H9 (cell line): ENCODE data around the gene SGCB. TPM values are rescaled to one million over a fixed set of nuclear protein-coding genes. Genes with fewer than 3 reads are reported as not detected.

Experiments used
- DNase-seq: peaks from one replicate; pipeline ENCODE4 v3.0.0-alpha.2; 2017
- H2AFZ ChIP-seq: one replicate; pipeline ENCODE4 v1.6.1; 2013; ENCODE audit warnings: mild to moderate bottlenecking, low read length, control low read depth, moderate library complexity
- H2AK5ac ChIP-seq: 2 replicates; pipeline ENCODE4 v1.6.1; 2013; ENCODE audit warnings: low read length, control low read depth, mixed read lengths; ENCODE audit not compliant: insufficient read length
- H2BK120ac ChIP-seq: one replicate; pipeline ENCODE4 v1.6.1; 2013; ENCODE audit warnings: low read depth, mild to moderate bottlenecking, low read length, control low read depth, inconsistent platforms; ENCODE audit not compliant: poor library complexity, severe bottlenecking
- H2BK12ac ChIP-seq: 2 replicates; pipeline ENCODE4 v1.6.1; 2013; ENCODE audit warnings: low read length, control low read depth, mixed read lengths, low read depth; ENCODE audit not compliant: insufficient read length
- H2BK15ac ChIP-seq: 2 replicates; pipeline ENCODE4 v1.6.1; 2013; ENCODE audit warnings: low read depth, low read length, control low read depth
- H2BK20ac ChIP-seq: one replicate; pipeline ENCODE4 v1.6.1; 2013; ENCODE audit warnings: low read depth, mild to moderate bottlenecking, low read length, control low read depth, inconsistent platforms; ENCODE audit not compliant: poor library complexity, severe bottlenecking
- H2BK5ac ChIP-seq: 2 replicates; pipeline ENCODE4 v1.6.1; 2013; ENCODE audit warnings: low read length, control low read depth, mixed read lengths; ENCODE audit not compliant: insufficient read length
- H3K14ac ChIP-seq: 2 replicates; pipeline ENCODE4 v1.6.1; 2013; ENCODE audit warnings: low read length, control low read depth; ENCODE audit not compliant: insufficient read depth
- H3K18ac ChIP-seq: 2 replicates; pipeline ENCODE4 v1.6.1; 2013; ENCODE audit warnings: low read depth, mild to moderate bottlenecking, mixed read lengths, low read length, control low read depth; ENCODE audit not compliant: insufficient read length
- H3K23ac ChIP-seq: 2 replicates; pipeline ENCODE4 v1.6.1; 2013; ENCODE audit warnings: low read length, control low read depth, mixed read lengths, low read depth; ENCODE audit not compliant: insufficient read length
- H3K23me2 ChIP-seq: 2 replicates; pipeline ENCODE4 v1.6.1; 2013; ENCODE audit warnings: low read depth, mild to moderate bottlenecking, mixed read lengths, low read length, control low read depth; ENCODE audit not compliant: insufficient read length, poor library complexity, severe bottlenecking
- H3K27ac ChIP-seq: 2 replicates; pipeline ENCODE4 v1.5.1; 2013; ENCODE audit warnings: low read length, control low read depth, mixed read lengths, low read depth; ENCODE audit not compliant: insufficient read length
- H3K27me3 ChIP-seq: 2 replicates; pipeline ENCODE4 v1.6.1; 2013; ENCODE audit warnings: low read length, control low read depth, inconsistent platforms; ENCODE audit not compliant: insufficient read depth
- H3K4ac ChIP-seq: 2 replicates; pipeline ENCODE4 v1.6.1; 2013; ENCODE audit warnings: low read depth, mild to moderate bottlenecking, control low read depth, inconsistent platforms, low read length, moderate library complexity
- H3K4me1 ChIP-seq: 2 replicates; pipeline ENCODE4 v1.6.1; 2013; ENCODE audit warnings: low read length, control low read depth, inconsistent platforms; ENCODE audit not compliant: insufficient read depth
- H3K4me2 ChIP-seq: 2 replicates; pipeline ENCODE4 v1.6.1; 2013; ENCODE audit warnings: low read length, control low read depth, mixed read lengths; ENCODE audit not compliant: insufficient read length, insufficient read depth
- H3K56ac ChIP-seq: 2 replicates; pipeline ENCODE4 v1.6.1; 2013; ENCODE audit warnings: low read depth, mild to moderate bottlenecking, mixed read lengths, low read length, control low read depth; ENCODE audit not compliant: insufficient read length
- H3K79me1 ChIP-seq: 2 replicates; pipeline ENCODE4 v1.6.1; 2013; ENCODE audit warnings: low read depth, mild to moderate bottlenecking, moderate library complexity, low read length, control low read depth, inconsistent platforms; ENCODE audit not compliant: insufficient read depth, poor library complexity, severe bottlenecking
- H3K79me2 ChIP-seq: 2 replicates; pipeline ENCODE4 v1.6.1; 2013; ENCODE audit warnings: low read length, control low read depth, inconsistent platforms; ENCODE audit not compliant: insufficient read depth
- H3K9ac ChIP-seq: 2 replicates; pipeline ENCODE4 v1.6.1; 2013; ENCODE audit warnings: low read length, control low read depth, mixed read lengths; ENCODE audit not compliant: insufficient read length; ENCODE audit errors: extremely low read depth
- H3K9me3 ChIP-seq: one replicate; pipeline ENCODE4 v1.6.1; 2013; ENCODE audit warnings: low read depth, low read length, inconsistent platforms; ENCODE audit not compliant: control insufficient read depth
- H3T11ph ChIP-seq: one replicate; pipeline ENCODE4 v1.6.1; 2013; ENCODE audit warnings: mild to moderate bottlenecking, low read length, control low read depth, inconsistent platforms
- H4K20me1 ChIP-seq: one replicate; pipeline ENCODE4 v1.6.1; 2013; ENCODE audit not compliant: control insufficient read depth, insufficient read length, insufficient read depth
- H4K5ac ChIP-seq: 2 replicates; pipeline ENCODE4 v1.6.1; 2013; ENCODE audit warnings: low read depth, mild to moderate bottlenecking, mixed read lengths, low read length, control low read depth; ENCODE audit not compliant: insufficient read length
- H4K8ac ChIP-seq: replicated peaks from 2 replicates; pipeline ENCODE4 v1.6.1; 2013; ENCODE audit warnings: low read length, control low read depth, mixed read lengths, low read depth; ENCODE audit not compliant: insufficient read length
- H4K91ac ChIP-seq: 2 replicates; pipeline ENCODE4 v1.6.1; 2013; ENCODE audit warnings: low read depth, mild to moderate bottlenecking, moderate library complexity, mixed read lengths, low read length, control low read depth; ENCODE audit not compliant: insufficient read length
- H3K27ac Mint-ChIP-seq, 3 experiments: 2 replicates in 2 of 3; 3 replicates in 1 of 3; pipeline ENCODE4 v1.8.0; 2020 to 2021; ENCODE audit warnings: mixed read lengths in 3 of 3, mild to moderate bottlenecking in 1 of 3, moderate library complexity in 1 of 3
- H3K27me3 Mint-ChIP-seq: 2 replicates; pipeline ENCODE4 v1.8.0; 2021; ENCODE audit warnings: low read depth, mild to moderate bottlenecking, moderate library complexity, mixed read lengths
- H3K36me3 Mint-ChIP-seq, 3 experiments: 2 replicates in 2 of 3; 3 replicates in 1 of 3; pipeline ENCODE4 v1.8.0; 2020 to 2021; ENCODE audit warnings: low read depth in 3 of 3, mixed read lengths in 3 of 3; ENCODE audit not compliant: insufficient read depth in 1 of 3
- H3K4me1 Mint-ChIP-seq, 2 experiments: 2 replicates each; pipeline ENCODE4 v1.8.0; 2020; ENCODE audit warnings: mixed read lengths in 2 of 2
- H3K4me3 Mint-ChIP-seq, 2 experiments: 2 replicates in 1 of 2; 3 replicates in 1 of 2; pipeline ENCODE4 v1.8.0; 2020 to 2021; ENCODE audit warnings: mild to moderate bottlenecking in 2 of 2, mixed read lengths in 2 of 2, moderate library complexity in 1 of 2
- H3K9me3 Mint-ChIP-seq, 2 experiments: 2 replicates in 1 of 2; 3 replicates in 1 of 2; pipeline ENCODE4 v1.8.0; 2020; ENCODE audit warnings: mild to moderate bottlenecking in 2 of 2, mixed read lengths in 2 of 2, moderate library complexity in 1 of 2
- total RNA-seq: library from RNA; stranded (reverse); gene quantifications from 2 replicates; pipeline ENCODE4 v1.2.1, GENCODE V29; 2021
- TF ChIP-seq, protein P1 (sequence below): fragments of 200-600 bp; sonication (generic); conservative IDR thresholded peaks from 3 replicates; pipeline ENCODE4 v1.8.0; 2021; ENCODE audit warnings: antibody characterized with exemption, mild to moderate bottlenecking

Gene SGCB
- total RNA-seq, 1 experiment from 2014 or later, result 32.3 TPM

GRCh38 chr4:52057196-52057595 is 19.1 kb upstream of the SGCB start:
- no peaks in the 10 kb centered on the region for H3K27me3 ChIP-seq
- no peak overlapping the region for H2BK5ac ChIP-seq
- no peak overlapping the region for H3K4me3 Mint-ChIP-seq
- no peak overlapping the region for H4K91ac ChIP-seq
- H3K4me2 ChIP-seq, result no peak overlapping the region
- H2AK5ac ChIP-seq, result no peak overlapping the region
- no peak overlapping the region for H3K27ac Mint-ChIP-seq
- no peak overlapping the region for H2AFZ ChIP-seq
- H2BK20ac ChIP-seq, result no peak overlapping the region
- H3K14ac ChIP-seq, result no peak overlapping the region
- H3K18ac ChIP-seq, result no peak overlapping the region
- DNase-seq, result no peak
- H3K4me1 Mint-ChIP-seq, result peaks cover 6 to 17% of the 10 kb centered on the region in 2 experiments
- H2BK120ac ChIP-seq, result no peak overlapping the region
- H3K36me3 Mint-ChIP-seq, result no peaks in the 10 kb centered on the region
- H3K23ac ChIP-seq, result no peak overlapping the region
- TF ChIP-seq, protein P1, sequence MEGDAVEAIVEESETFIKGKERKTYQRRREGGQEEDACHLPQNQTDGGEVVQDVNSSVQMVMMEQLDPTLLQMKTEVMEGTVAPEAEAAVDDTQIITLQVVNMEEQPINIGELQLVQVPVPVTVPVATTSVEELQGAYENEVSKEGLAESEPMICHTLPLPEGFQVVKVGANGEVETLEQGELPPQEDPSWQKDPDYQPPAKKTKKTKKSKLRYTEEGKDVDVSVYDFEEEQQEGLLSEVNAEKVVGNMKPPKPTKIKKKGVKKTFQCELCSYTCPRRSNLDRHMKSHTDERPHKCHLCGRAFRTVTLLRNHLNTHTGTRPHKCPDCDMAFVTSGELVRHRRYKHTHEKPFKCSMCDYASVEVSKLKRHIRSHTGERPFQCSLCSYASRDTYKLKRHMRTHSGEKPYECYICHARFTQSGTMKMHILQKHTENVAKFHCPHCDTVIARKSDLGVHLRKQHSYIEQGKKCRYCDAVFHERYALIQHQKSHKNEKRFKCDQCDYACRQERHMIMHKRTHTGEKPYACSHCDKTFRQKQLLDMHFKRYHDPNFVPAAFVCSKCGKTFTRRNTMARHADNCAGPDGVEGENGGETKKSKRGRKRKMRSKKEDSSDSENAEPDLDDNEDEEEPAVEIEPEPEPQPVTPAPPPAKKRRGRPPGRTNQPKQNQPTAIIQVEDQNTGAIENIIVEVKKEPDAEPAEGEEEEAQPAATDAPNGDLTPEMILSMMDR, result no peak
- no peaks in the 10 kb centered on the region for H3K9me3 Mint-ChIP-seq
- H3K79me1 ChIP-seq, result no peaks in the 10 kb centered on the region
- no peak overlapping the region for H3T11ph ChIP-seq
- H2BK12ac ChIP-seq, result no peak overlapping the region
- no peak overlapping the region for H3K9ac ChIP-seq
- H4K5ac ChIP-seq, result no peak overlapping the region
- H3K56ac ChIP-seq, result no peak overlapping the region
- peaks cover 2% of the 10 kb centered on the region for H3K23me2 ChIP-seq
- no peaks in the 10 kb centered on the region for H4K20me1 ChIP-seq
- peaks cover 6% of the 10 kb centered on the region for H3K27me3 Mint-ChIP-seq
- no peaks in the 10 kb centered on the region for H3K9me3 ChIP-seq
- no peak overlapping the region for H2BK15ac ChIP-seq
- H3K4ac ChIP-seq, result no peak overlapping the region
- no peak overlapping the region for H4K8ac ChIP-seq
- H3K4me1 ChIP-seq, result no peaks in the 10 kb centered on the region
- H3K27ac ChIP-seq, result no peak overlapping the region
- no peaks in the 10 kb centered on the region for H3K79me2 ChIP-seq
